HCT116 (cell line): Measurements from ENCODE around the gene KCNE4. TPM values are rescaled to one million over a fixed set of nuclear protein-coding genes. Genes with fewer than 3 reads are reported as not detected.

ENCODE experiments used
- ATAC-seq: fragments of 200-7000 bp; cut with Tn5 transposase; 2 replicates; pipeline ENCODE4 v1.9.1; 2020; ENCODE audit warnings: mild to moderate bottlenecking, moderate library complexity
- BruUV-seq: library from RNA; stranded (reverse); fragments of 400-500 nt; replicated peaks from 2 replicates; lab custom pipeline; 2021; lab: Mats Ljungman, UMichigan
- CTCF ChIA-PET: fragments of 300-600 bp; sonication (Branson Sonifier 250); formaldehyde crosslinking; loops from one replicate; lab custom pipeline; 2021; ENCODE audit warnings: antibody characterized with exemption; lab: Charles Lee
- POLR2A ChIA-PET: fragments of 300-600, 350-600 bp; sonication (Branson Sonifier 250); formaldehyde crosslinking; loops from one replicate; lab custom pipeline; 2021; ENCODE audit warnings: antibody characterized with exemption; lab: Charles Lee
- RAD21 ChIA-PET, 2 experiments: fragments of 300-600 bp; sonication (Branson Sonifier 250); formaldehyde crosslinking; loops; one replicate each; lab custom pipeline; 2023; ENCODE audit warnings: low total read pairs in 2 of 2; ENCODE audit not compliant: uncharacterized antibody in 2 of 2, unreplicated experiment in 2 of 2, low non-redundant PET in 1 of 2; lab: Charles Lee
- DNase-seq: peaks from one replicate; pipeline ENCODE4 v3.0.0-alpha.2; 2010; ENCODE audit warnings: low read depth, low spot score
- H2AFZ ChIP-seq: fragments of 200-600 bp; shearing (Covaris generic), sonication (generic); 2 replicates; pipeline ENCODE4 v1.6.1; 2017; ENCODE audit warnings: low read depth, mixed run types, mixed read lengths, antibody characterized with exemption, low read length; ENCODE audit not compliant: poor library complexity, severe bottlenecking
- H3K27ac ChIP-seq: 2 replicates; pipeline ENCODE4 v1.5.1; 2012; ENCODE audit warnings: low read depth, low read length
- H3K27me3 ChIP-seq: fragments of 200-600 bp; sonication (generic); 2 replicates; pipeline ENCODE4 v1.6.1; 2016; ENCODE audit warnings: mixed run types, low read length, mixed read lengths; ENCODE audit not compliant: insufficient read depth
- H3K36me3 ChIP-seq, 2 experiments: fragments of 200-500 bp in 1 of 2; fragments of 200-600 bp in 1 of 2; sonication (Bioruptor generic) in 1 of 2; sonication (generic) in 1 of 2; 2 replicates each; pipeline versions ENCODE4 v1.5.1 to v1.6.1; 2014 to 2016; ENCODE audit warnings: low read length in 2 of 2, inconsistent platforms in 1 of 2, mixed read lengths in 1 of 2, mixed run types in 1 of 2; ENCODE audit not compliant: insufficient read depth in 2 of 2, control insufficient read depth in 1 of 2
- H3K4me1 ChIP-seq, 2 experiments: fragments of 200-600 bp in 1 of 2; sonication (generic) in 1 of 2; 2 replicates each; pipeline versions ENCODE4 v1.5.1 to v1.6.1; 2012 to 2017; ENCODE audit warnings: low read length in 2 of 2, inconsistent platforms in 1 of 2, mild to moderate bottlenecking in 1 of 2, mixed read lengths in 1 of 2, mixed run types in 1 of 2, moderate library complexity in 1 of 2; ENCODE audit not compliant: insufficient read depth in 2 of 2, control insufficient read depth in 1 of 2
- H3K4me2 ChIP-seq: fragments of 200-600 bp; sonication (generic); 2 replicates; pipeline ENCODE4 v1.6.1; 2017; ENCODE audit warnings: mixed run types, low read length, mixed read lengths
- H3K4me3 ChIP-seq, 2 experiments: fragments of 200-600 bp in 1 of 2; sonication (generic) in 1 of 2; replicated peaks in 1 of 2; 2 replicates each; pipeline ENCODE4 v1.5.1; 2011 to 2016; ENCODE audit warnings: low read length in 2 of 2, control low read depth in 1 of 2, low read depth in 1 of 2, mild to moderate bottlenecking in 1 of 2, mixed read lengths in 1 of 2, mixed run types in 1 of 2
- H3K79me2 ChIP-seq: fragments of 200-600 bp; sonication (generic); 2 replicates; pipeline ENCODE4 v1.6.1; 2017; ENCODE audit warnings: mild to moderate bottlenecking, mixed run types, low read length, moderate library complexity, mixed read lengths; ENCODE audit not compliant: insufficient read depth
- H3K9ac ChIP-seq: fragments of 200-600 bp; sonication (generic); 2 replicates; pipeline ENCODE4 v1.6.1; 2016; ENCODE audit warnings: low read length, mixed read lengths
- H3K9me2 ChIP-seq: fragments of 200-600 bp; sonication (generic), shearing (Covaris generic); 2 replicates; pipeline ENCODE4 v1.6.1; 2017; ENCODE audit warnings: mixed run types, mild to moderate bottlenecking, moderate library complexity; ENCODE audit not compliant: insufficient read depth
- H3K9me3 ChIP-seq, 2 experiments: fragments of 200-500 bp in 1 of 2; fragments of 200-600 bp in 1 of 2; sonication (Bioruptor generic) in 1 of 2; sonication (generic) in 1 of 2; 2 replicates each; pipeline ENCODE4 v1.6.1; 2014 to 2017; ENCODE audit warnings: low read length in 2 of 2, mixed read lengths in 2 of 2, inconsistent platforms in 1 of 2, low read depth in 1 of 2, mild to moderate bottlenecking in 1 of 2, mixed run types in 1 of 2, moderate library complexity in 1 of 2; ENCODE audit not compliant: control insufficient read depth in 1 of 2, insufficient read depth in 1 of 2
- H4K20me1 ChIP-seq: fragments of 200-600 bp; sonication (generic), shearing (Covaris generic); 2 replicates; pipeline ENCODE4 v1.6.1; 2017; ENCODE audit warnings: mixed run types, mild to moderate bottlenecking, moderate library complexity; ENCODE audit not compliant: insufficient read depth
- CTCF ChIP-seq, 3 experiments: fragments of 200-600 bp in 1 of 3; sonication (generic) in 1 of 3; IDR thresholded peaks in 2 of 3; conservative IDR thresholded peaks in 1 of 3; 2 replicates each; pipeline ENCODE4 v1.5.1; 2012 to 2017; ENCODE audit warnings: low read depth in 2 of 3, low read length in 2 of 3, antibody characterized with exemption in 1 of 3, borderline replicate concordance in 1 of 3, control low read depth in 1 of 3, mild to moderate bottlenecking in 1 of 3, mixed read lengths in 1 of 3, mixed run types in 1 of 3, moderate library complexity in 1 of 3; ENCODE audit not compliant: insufficient read depth in 1 of 3
- FOSL1 ChIP-seq: IDR thresholded peaks from 2 replicates; pipeline ENCODE4 v1.6.1; 2012; ENCODE audit warnings: low read depth
- SIN3A ChIP-seq: IDR thresholded peaks from 2 replicates; pipeline ENCODE4 v1.6.1; 2012; ENCODE audit warnings: low read depth
- SP1 ChIP-seq: IDR thresholded peaks from 2 replicates; pipeline ENCODE4 v1.6.1; 2012; ENCODE audit warnings: low read depth
- YY1 ChIP-seq: IDR thresholded peaks from 2 replicates; pipeline ENCODE4 v1.6.1; 2011; ENCODE audit warnings: low read length, low read depth, moderate library complexity, mild to moderate bottlenecking; ENCODE audit not compliant: insufficient replicate concordance; ENCODE audit errors: extremely low read depth
- intact Hi-C: fragments of 100-400 bp; cut with micrococcal nuclease; formaldehyde crosslinking; loops from 2 replicates; pipeline ENCODE4 v1.10.0; 2022
- total RNA-seq: library from RNA; stranded (reverse); gene quantifications from one replicate; pipeline ENCODE4 v1.2.1, GENCODE V29; 2021; ENCODE audit not compliant: unreplicated experiment

The KCNE4 gene
- total RNA-seq, 1 experiment from 2014 or later = not detected

GRCh38 chr2:223050900-223051504 lies 988 bp upstream of the KCNE4 start (continued):
- no peak for TF ChIP-seq CTCF (IDR thresholded peaks at IDR 0.05 in 2 of 3, conservative IDR thresholded peaks at IDR 0.05 in 1 of 3; ENCODE audit: borderline replicate concordance in 1 of 3, insufficient read depth in 1 of 3, low read depth in 2 of 3, low read length in 2 of 3)
- TF ChIP-seq SP1 = no peak
- no peak for TF ChIP-seq YY1

GRCh38 chr2:223052548-223053483 lies 826 bp downstream of the KCNE4 start:
- BruUV-seq = no TSS peak
- Histone ChIP-seq H3K9me2 (no peaks in the 10 kb centered on the region), H2AFZ (no peak overlapping the region), H3K9me3 (no peaks in the 10 kb centered on the region), H4K20me1 (no peaks in the 10 kb centered on the region), H3K4me1 (no peaks in the 10 kb centered on the region), H3K36me3 (no peaks in the 10 kb centered on the region), H3K27ac (no peak overlapping the region), H3K4me3 (no peak overlapping the region), H3K9ac (no peak overlapping the region), H3K4me2 (no peak overlapping the region), H3K79me2 (no peaks in the 10 kb centered on the region), H3K27me3 (no peaks in the 10 kb centered on the region)
- intact Hi-C loops = no loop called here
- POLR2A ChIA-PET = no interaction called here
- ATAC-seq (no peak), DNase-seq (no peak)
- RAD21 ChIA-PET = no interaction called here
- CTCF ChIA-PET = no interaction called here
- no peak for TF ChIP-seq SIN3A
- no peak for TF ChIP-seq FOSL1
